Measurements from ENCODE around the gene CD207. TPM values are rescaled to one million over a fixed set of nuclear protein-coding genes. Genes with fewer than 3 reads are reported as not detected.

Gene CD207
- total RNA-seq, 4 donors from 2014 or later = 0.26 to 2.9 (median 2.5) TPM; not detected in 1

- no peaks in the 10 kb centered on the region for H3K4me1 ChIP-seq
- no peaks in the 10 kb centered on the region for H3K9me3 ChIP-seq
- intact Hi-C loops (cut with DNase I; ENCODE audit: low total_unique reads) = no loop called here
- H3K4me3 ChIP-seq = no peak overlapping the region
- no peaks in the 10 kb centered on the region for H3K27me3 ChIP-seq
- DNase-seq = no peak
- H3K27ac ChIP-seq = no peak overlapping the region
- H3K36me3 ChIP-seq = no peaks in the 10 kb centered on the region
- no peak for TF ChIP-seq POLR2A (IDR thresholded peaks at IDR 0.05)
Measured at GRCh38 chr2:70816726-70817125, 18.9 kb downstream of the CD207 start.

- Histone ChIP-seq H3K4me3 (no peak overlapping the region), H3K27ac (no peak overlapping the region)
- intact Hi-C loops (cut with DNase I; ENCODE audit: low total_unique reads) = no loop called here
Measured at GRCh38 chr2:70808983-70809958, 26.3 kb downstream of the CD207 start.

GRCh38 chr2:70807828-70808118 lies 27.8 kb downstream of the CD207 start:
- Histone ChIP-seq H3K36me3 (no peaks in the 10 kb centered on the region), H3K4me1 (no peaks in the 10 kb centered on the region), H3K9me3 (no peaks in the 10 kb centered on the region), H3K27ac (no peak overlapping the region), H3K27me3 (no peaks in the 10 kb centered on the region), H3K4me3 (no peak overlapping the region)
- intact Hi-C loops (cut with DNase I; ENCODE audit: low total_unique reads) = no loop called here
- DNase-seq = no peak
- TF ChIP-seq POLR2A (IDR thresholded peaks at IDR 0.05) (no peak), CTCF (IDR thresholded peaks at IDR 0.05) (no peak)

More at GRCh38 chr2:70808983-70809958, 26.3 kb downstream of the CD207 start:
- Histone ChIP-seq H3K4me1 (no peaks in the 10 kb centered on the region), H3K27me3 (no peaks in the 10 kb centered on the region), H3K9me3 (no peaks in the 10 kb centered on the region), H3K36me3 (no peaks in the 10 kb centered on the region)
- DNase-seq = no peak
- TF ChIP-seq POLR2A (IDR thresholded peaks at IDR 0.05) (no peak), CTCF (IDR thresholded peaks at IDR 0.05) (no peak)

GRCh38 chr2:70807102-70807827 lies 28.4 kb downstream of the CD207 start:
- intact Hi-C loops (cut with DNase I; ENCODE audit: low total_unique reads) = no loop called here
- Histone ChIP-seq H3K9me3 (no peaks in the 10 kb centered on the region), H3K27me3 (no peaks in the 10 kb centered on the region), H3K4me3 (no peak overlapping the region), H3K27ac (no peak overlapping the region), H3K4me1 (no peaks in the 10 kb centered on the region), H3K36me3 (no peaks in the 10 kb centered on the region)
- DNase-seq = no peak
- TF ChIP-seq CTCF (IDR thresholded peaks at IDR 0.05) (no peak), POLR2A (IDR thresholded peaks at IDR 0.05) (no peak)

- TF ChIP-seq POLR2A (IDR thresholded peaks at IDR 0.05) (no peak), CTCF (IDR thresholded peaks at IDR 0.05) (no peak)
- Histone ChIP-seq H3K4me3 (no peak overlapping the region), H3K27ac (no peak overlapping the region), H3K9me3 (no peaks in the 10 kb centered on the region), H3K27me3 (no peaks in the 10 kb centered on the region), H3K4me1 (no peaks in the 10 kb centered on the region), H3K36me3 (no peaks in the 10 kb centered on the region)
- intact Hi-C loops (cut with DNase I; ENCODE audit: low total_unique reads) = no loop called here
- no peak for DNase-seq
Measured at GRCh38 chr2:70806620-70807019, 29.0 kb downstream of the CD207 start.
